Gastrocnemius medialis (tissue), 4 donors: Measurements from ENCODE around the gene SMARCA2.

Experiments
- POLR2A ChIP-seq, 2 donors: fragments of 450-650 bp; IDR thresholded peaks; one replicate each; pipeline ENCODE4 v1.6.1; 2017; ENCODE audit warnings: antibody characterized with exemption in 2 of 2, mild to moderate bottlenecking in 2 of 2, moderate library complexity in 2 of 2
- TF ChIP-seq, protein P1 (sequence below), 5 experiments: fragments of 450-650 bp in 3 of 5; fragments of 200-600 bp in 2 of 5; sonication (generic) in 2 of 5; IDR thresholded peaks in 4 of 5; conservative IDR thresholded peaks in 1 of 5; 1 replicate in 4 of 5; 2 replicates in 1 of 5; pipeline ENCODE4 v1.5.1; 2016 to 2019; ENCODE audit warnings: antibody characterized with exemption in 5 of 5, mild to moderate bottlenecking in 3 of 5, moderate library complexity in 3 of 5

DNA sequence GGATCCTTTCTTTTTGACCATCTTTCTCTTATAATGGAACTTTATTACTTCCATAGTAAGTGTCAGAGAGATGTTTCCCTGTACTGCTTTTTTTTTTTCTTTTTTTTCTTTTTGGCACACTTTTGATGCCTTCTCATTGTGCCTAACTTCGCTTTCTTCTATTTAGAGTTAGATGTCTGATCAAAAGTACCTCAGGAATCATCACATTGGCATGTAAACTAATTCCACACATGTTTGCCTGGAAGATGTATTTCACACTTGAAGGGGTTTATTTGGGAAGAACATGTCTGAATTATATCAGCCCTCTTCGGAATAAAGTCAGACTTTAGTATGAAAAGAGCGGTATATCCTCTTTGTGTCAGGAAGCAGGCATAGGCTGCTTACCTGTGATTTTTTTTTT lies 35.1 kb downstream of the SMARCA2 start:
- TF ChIP-seq, protein P1, sequence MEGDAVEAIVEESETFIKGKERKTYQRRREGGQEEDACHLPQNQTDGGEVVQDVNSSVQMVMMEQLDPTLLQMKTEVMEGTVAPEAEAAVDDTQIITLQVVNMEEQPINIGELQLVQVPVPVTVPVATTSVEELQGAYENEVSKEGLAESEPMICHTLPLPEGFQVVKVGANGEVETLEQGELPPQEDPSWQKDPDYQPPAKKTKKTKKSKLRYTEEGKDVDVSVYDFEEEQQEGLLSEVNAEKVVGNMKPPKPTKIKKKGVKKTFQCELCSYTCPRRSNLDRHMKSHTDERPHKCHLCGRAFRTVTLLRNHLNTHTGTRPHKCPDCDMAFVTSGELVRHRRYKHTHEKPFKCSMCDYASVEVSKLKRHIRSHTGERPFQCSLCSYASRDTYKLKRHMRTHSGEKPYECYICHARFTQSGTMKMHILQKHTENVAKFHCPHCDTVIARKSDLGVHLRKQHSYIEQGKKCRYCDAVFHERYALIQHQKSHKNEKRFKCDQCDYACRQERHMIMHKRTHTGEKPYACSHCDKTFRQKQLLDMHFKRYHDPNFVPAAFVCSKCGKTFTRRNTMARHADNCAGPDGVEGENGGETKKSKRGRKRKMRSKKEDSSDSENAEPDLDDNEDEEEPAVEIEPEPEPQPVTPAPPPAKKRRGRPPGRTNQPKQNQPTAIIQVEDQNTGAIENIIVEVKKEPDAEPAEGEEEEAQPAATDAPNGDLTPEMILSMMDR (IDR thresholded peaks at IDR 0.05 in 4 of 5, conservative IDR thresholded peaks at IDR 0.05 in 1 of 5) = no peak
- no peak for TF ChIP-seq POLR2A (IDR thresholded peaks at IDR 0.05)
